ENCODE data around the gene RASSF5. TPM values are rescaled to one million over a fixed set of nuclear protein-coding genes. Genes with fewer than 3 reads are reported as not detected.

Gene RASSF5
- total RNA-seq, 4 donors from 2014 or later: 7.4 to 35.5 (median 10.0) TPM

GRCh38 chr1:206472454-206472853, 34.9 kb upstream of the RASSF5 start:
- Histone ChIP-seq H3K27me3 (no peaks in the 10 kb centered on the region), H3K9me3 (no peaks in the 10 kb centered on the region), H3K36me3 (peaks cover 0 to 24% (median 0%) of the 10 kb centered on the region in 3 donors), H3K27ac (peak overlapping the region in 3 of 4 donors; percentile 4 to 90 (median 72)), H3K4me1 (peaks cover 4 to 38% (median 22%) of the 10 kb centered on the region in 4 donors), H3K4me3 (no peak overlapping the region)
- TF ChIP-seq POLR2A (IDR thresholded peaks at IDR 0.05): no peak
- TF ChIP-seq, protein P1, sequence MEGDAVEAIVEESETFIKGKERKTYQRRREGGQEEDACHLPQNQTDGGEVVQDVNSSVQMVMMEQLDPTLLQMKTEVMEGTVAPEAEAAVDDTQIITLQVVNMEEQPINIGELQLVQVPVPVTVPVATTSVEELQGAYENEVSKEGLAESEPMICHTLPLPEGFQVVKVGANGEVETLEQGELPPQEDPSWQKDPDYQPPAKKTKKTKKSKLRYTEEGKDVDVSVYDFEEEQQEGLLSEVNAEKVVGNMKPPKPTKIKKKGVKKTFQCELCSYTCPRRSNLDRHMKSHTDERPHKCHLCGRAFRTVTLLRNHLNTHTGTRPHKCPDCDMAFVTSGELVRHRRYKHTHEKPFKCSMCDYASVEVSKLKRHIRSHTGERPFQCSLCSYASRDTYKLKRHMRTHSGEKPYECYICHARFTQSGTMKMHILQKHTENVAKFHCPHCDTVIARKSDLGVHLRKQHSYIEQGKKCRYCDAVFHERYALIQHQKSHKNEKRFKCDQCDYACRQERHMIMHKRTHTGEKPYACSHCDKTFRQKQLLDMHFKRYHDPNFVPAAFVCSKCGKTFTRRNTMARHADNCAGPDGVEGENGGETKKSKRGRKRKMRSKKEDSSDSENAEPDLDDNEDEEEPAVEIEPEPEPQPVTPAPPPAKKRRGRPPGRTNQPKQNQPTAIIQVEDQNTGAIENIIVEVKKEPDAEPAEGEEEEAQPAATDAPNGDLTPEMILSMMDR (IDR thresholded peaks at IDR 0.05): no peak
- DNase-seq: peak in 2 of 3 donors; percentile 36 to 48

- no peaks in the 10 kb centered on the region for H3K9me3 ChIP-seq
- H3K36me3 ChIP-seq: peaks cover 0 to 27% (median 0%) of the 10 kb centered on the region in 3 donors
- H3K27ac ChIP-seq: peak overlapping the region in 2 of 4 donors; percentile 4 to 90
- no peak overlapping the region for H3K4me3 ChIP-seq
- TF ChIP-seq, protein P1 (IDR thresholded peaks at IDR 0.05): no peak
- no peak for TF ChIP-seq POLR2A (IDR thresholded peaks at IDR 0.05)
- no peaks in the 10 kb centered on the region for H3K27me3 ChIP-seq
- DNase-seq: no peak
- peaks cover 4 to 38% (median 21%) of the 10 kb centered on the region in 4 donors for H3K4me1 ChIP-seq
Measured at GRCh38 chr1:206472886-206473285, 34.4 kb upstream of the RASSF5 start.

DNA sequence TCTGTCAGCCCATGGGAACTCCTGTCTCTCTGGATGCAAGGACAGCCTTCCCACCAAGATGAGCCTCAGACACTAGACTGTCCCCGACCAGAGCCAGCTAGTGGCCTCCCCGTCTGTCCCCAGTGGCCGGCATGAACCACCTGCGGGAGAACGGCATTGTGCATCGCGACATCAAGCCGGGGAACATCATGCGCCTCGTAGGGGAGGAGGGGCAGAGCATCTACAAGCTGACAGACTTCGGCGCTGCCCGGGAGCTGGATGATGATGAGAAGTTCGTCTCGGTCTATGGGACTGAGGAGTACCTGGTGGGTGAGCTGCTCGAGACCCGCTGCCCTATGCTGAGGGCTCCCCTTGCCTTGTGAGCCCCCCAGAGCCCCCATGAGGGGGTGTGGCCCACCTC, 31.3 kb upstream of the RASSF5 start:
- Histone ChIP-seq H3K4me1 (peaks cover 0 to 20% (median 8%) of the 10 kb centered on the region in 4 donors), H3K4me3 (no peak overlapping the region), H3K27ac (no peak overlapping the region), H3K27me3 (no peaks in the 10 kb centered on the region), H3K36me3 (peaks cover 0 to 46% (median 0%) of the 10 kb centered on the region in 3 donors), H3K9me3 (no peaks in the 10 kb centered on the region)
- DNase-seq: peak in 1 of 3 donors; percentile 44
- TF ChIP-seq POLR2A (IDR thresholded peaks at IDR 0.05): no peak
- TF ChIP-seq, protein P1 (IDR thresholded peaks at IDR 0.05): no peak

DNA sequence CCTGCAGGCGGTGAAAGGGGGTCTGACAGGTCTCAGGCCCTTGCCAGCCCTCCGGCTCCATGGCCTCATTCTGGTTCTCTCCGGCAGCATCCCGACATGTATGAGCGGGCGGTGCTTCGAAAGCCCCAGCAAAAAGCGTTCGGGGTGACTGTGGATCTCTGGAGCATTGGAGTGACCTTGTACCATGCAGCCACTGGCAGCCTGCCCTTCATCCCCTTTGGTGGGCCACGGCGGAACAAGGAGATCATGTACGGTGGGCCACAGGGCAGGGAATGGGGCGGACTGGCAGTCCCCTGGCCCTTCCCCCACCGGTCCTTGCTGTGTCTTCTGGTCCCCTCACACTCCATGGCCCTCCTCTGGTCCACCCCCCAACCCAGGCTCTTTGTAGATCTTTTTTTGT, 30.7 kb upstream of the RASSF5 start:
- Histone ChIP-seq H3K27ac (no peak overlapping the region), H3K9me3 (no peaks in the 10 kb centered on the region), H3K27me3 (no peaks in the 10 kb centered on the region), H3K4me1 (peaks cover 0 to 15% (median 5%) of the 10 kb centered on the region in 4 donors), H3K36me3 (peaks cover 0 to 46% (median 0%) of the 10 kb centered on the region in 3 donors), H3K4me3 (no peak overlapping the region)
- peak in 1 of 3 donors; percentile 40 for DNase-seq
- no peak for TF ChIP-seq POLR2A (IDR thresholded peaks at IDR 0.05)
- TF ChIP-seq, protein P1 (IDR thresholded peaks at IDR 0.05): no peak

DNA sequence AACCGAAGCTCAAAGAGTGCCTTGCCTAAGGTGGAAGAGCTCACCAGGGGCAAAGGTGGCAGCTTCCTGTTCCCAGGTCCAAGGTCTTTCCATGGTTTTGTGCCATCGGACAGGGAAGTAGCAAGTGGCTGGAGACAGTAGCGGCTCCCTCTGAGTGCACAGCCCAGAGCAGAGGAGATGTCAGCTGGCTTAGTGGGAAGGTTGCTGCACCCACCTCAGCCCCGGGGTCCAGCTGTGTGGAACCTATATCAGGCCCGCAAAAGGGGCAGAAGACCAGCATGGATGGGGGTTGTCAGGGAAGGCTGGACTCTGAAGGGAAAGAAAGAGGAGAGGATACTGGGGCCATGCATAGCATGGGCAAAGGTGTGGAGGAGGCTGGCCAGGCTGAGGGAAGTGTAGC, 30.2 kb upstream of the RASSF5 start:
- TF ChIP-seq, protein P1 (IDR thresholded peaks at IDR 0.05): no peak
- TF ChIP-seq POLR2A (IDR thresholded peaks at IDR 0.05): no peak
- DNase-seq: peak in 1 of 3 donors; percentile 52
- Histone ChIP-seq H3K27me3 (no peaks in the 10 kb centered on the region), H3K27ac (no peak overlapping the region), H3K9me3 (no peaks in the 10 kb centered on the region), H3K4me3 (no peak overlapping the region), H3K4me1 (peaks cover 0 to 10% (median 4%) of the 10 kb centered on the region in 4 donors), H3K36me3 (peaks cover 0 to 47% (median 0%) of the 10 kb centered on the region in 3 donors)

Data from Peyer's patch (tissue), 4 donors.